ENCODE data around the gene HEXD. TPM values are rescaled to one million over a fixed set of nuclear protein-coding genes. Genes with fewer than 3 reads are reported as not detected.
A peak's percentile ranks its signal among the peaks of the same experiment; 100 is the strongest.

Gene HEXD
- total RNA-seq, 1 experiment from 2014 or later = 30.0 TPM

DNA sequence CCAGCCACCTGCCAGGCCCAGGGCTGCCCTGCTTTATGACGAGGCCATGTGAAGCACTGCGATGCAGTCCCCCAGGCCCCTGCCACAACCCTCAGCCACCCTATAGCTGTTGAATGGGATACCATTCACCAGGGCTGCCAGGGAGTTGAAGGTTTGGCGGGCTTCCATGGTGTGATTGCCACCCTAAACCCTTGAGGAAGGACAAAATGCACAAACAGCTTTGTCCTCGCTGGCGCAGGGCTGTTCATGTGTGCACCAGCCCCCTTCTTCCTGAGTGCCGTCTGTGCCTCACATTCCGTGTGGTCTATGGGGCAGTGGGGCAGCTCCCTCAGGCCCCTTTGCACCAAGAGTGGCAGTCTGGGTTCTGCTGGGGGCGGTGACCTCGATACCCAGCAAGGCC is 65.7 kb downstream of the HEXD start:
- Histone ChIP-seq H3K9me3 (ENCODE audit: insufficient read depth, low read depth) (no peaks in the 10 kb centered on the region), H3K79me2 (ENCODE audit: low read depth) (no peaks in the 10 kb centered on the region), H3K27ac (no peak overlapping the region), H3K27me3 (ENCODE audit: insufficient read depth, low read depth) (no peaks in the 10 kb centered on the region), H3K4me3 (no peak overlapping the region), H3K9me2 (ENCODE audit: insufficient read depth) (no peaks in the 10 kb centered on the region), H3K4me2 (no peak overlapping the region), H3F3A (ENCODE audit: insufficient read depth, low read depth) (no peaks in the 10 kb centered on the region), H3K36me3 (ENCODE audit: low read depth) (no peaks in the 10 kb centered on the region), H4K20me1 (ENCODE audit: insufficient read depth) (no peaks in the 10 kb centered on the region), H3K4me1 (replicated peaks; ENCODE audit: insufficient read depth) (no peaks in the 10 kb centered on the region), H2AFZ (no peak overlapping the region)
- no peak for DNase-seq
- no TSS peak for BruUV-seq (replicated peaks)
- intact Hi-C loops (cut with micrococcal nuclease; ENCODE audit: unreplicated experiment) = no loop called here
- CTCF ChIA-PET = no interaction called here
- POLR2A ChIA-PET (ENCODE audit: unreplicated experiment) = no interaction called here
- no peak for TF ChIP-seq EZH2 (IDR thresholded peaks at IDR 0.05; ENCODE audit: low read depth)

DNA sequence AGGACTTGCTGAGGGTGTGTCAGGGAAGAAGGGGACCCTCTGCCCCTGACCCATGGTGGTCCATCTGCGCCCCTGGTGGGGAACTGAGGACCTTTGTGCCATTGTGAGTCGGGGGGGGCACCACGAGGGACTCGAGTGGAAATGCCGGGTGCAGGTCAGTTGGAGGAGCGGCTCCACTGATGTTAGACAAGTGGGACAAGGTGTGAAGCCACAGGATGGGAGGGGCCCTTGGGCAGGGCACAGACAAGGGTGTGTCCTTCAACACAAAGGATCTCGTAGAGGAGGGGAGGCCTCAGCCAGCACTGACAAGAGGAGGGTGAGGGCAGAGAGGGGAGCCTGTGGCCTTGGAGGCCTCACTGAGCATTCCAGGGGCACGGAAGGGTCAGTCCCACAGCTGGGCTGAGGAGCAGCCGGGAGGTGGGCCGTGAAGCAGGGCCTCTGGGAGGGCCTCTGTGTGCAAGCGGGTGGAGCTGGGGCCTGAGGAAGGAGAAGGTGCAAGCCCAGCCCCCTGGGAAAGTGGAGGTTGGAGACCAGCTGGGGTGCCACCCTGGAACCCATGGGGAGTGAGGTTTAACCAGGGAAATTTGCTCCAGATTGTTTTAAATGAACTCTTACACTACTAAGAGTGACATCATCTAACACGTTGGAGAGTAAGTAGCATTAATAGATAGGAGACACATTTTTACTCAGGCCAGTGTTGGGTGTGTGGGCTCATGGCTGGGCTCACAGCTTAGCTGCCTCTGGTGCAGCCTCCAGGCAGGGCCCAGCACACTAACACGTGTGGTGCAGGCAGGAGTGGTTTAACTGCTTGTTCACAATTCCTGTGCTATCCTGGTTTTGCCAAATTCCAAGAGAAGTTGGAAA is 68.3 kb downstream of the HEXD start:
- Histone ChIP-seq H3K36me3 (ENCODE audit: low read depth) (no peaks in the 10 kb centered on the region), H3K27ac (no peak overlapping the region), H3K9me3 (ENCODE audit: insufficient read depth, low read depth) (no peaks in the 10 kb centered on the region), H3K4me2 (no peak overlapping the region), H3F3A (ENCODE audit: insufficient read depth, low read depth) (no peaks in the 10 kb centered on the region), H3K4me3 (no peak overlapping the region), H2AFZ (no peak overlapping the region), H3K4me1 (replicated peaks; ENCODE audit: insufficient read depth) (no peaks in the 10 kb centered on the region), H4K20me1 (ENCODE audit: insufficient read depth) (no peaks in the 10 kb centered on the region), H3K27me3 (ENCODE audit: insufficient read depth, low read depth) (no peaks in the 10 kb centered on the region), H3K9me2 (ENCODE audit: insufficient read depth) (no peaks in the 10 kb centered on the region), H3K79me2 (ENCODE audit: low read depth) (no peaks in the 10 kb centered on the region)
- TF ChIP-seq, protein P1, sequence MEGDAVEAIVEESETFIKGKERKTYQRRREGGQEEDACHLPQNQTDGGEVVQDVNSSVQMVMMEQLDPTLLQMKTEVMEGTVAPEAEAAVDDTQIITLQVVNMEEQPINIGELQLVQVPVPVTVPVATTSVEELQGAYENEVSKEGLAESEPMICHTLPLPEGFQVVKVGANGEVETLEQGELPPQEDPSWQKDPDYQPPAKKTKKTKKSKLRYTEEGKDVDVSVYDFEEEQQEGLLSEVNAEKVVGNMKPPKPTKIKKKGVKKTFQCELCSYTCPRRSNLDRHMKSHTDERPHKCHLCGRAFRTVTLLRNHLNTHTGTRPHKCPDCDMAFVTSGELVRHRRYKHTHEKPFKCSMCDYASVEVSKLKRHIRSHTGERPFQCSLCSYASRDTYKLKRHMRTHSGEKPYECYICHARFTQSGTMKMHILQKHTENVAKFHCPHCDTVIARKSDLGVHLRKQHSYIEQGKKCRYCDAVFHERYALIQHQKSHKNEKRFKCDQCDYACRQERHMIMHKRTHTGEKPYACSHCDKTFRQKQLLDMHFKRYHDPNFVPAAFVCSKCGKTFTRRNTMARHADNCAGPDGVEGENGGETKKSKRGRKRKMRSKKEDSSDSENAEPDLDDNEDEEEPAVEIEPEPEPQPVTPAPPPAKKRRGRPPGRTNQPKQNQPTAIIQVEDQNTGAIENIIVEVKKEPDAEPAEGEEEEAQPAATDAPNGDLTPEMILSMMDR (conservative IDR thresholded peaks at IDR 0.05) = no peak
- TF ChIP-seq EZH2 (IDR thresholded peaks at IDR 0.05; ENCODE audit: low read depth) = no peak
- intact Hi-C loops (cut with micrococcal nuclease; ENCODE audit: unreplicated experiment) = no loop called here
- POLR2A ChIA-PET (ENCODE audit: unreplicated experiment) = interaction anchor here (0.6 kb wide), 1 partner anchor 16 kb away, joined by 4 read pairs; no protein-coding TSS in a partner anchor
- CTCF ChIA-PET = no interaction called here
- DNase-seq = peak in 1 of 2 experiments; percentile 12
- BruUV-seq (replicated peaks) = no TSS peak

DNA sequence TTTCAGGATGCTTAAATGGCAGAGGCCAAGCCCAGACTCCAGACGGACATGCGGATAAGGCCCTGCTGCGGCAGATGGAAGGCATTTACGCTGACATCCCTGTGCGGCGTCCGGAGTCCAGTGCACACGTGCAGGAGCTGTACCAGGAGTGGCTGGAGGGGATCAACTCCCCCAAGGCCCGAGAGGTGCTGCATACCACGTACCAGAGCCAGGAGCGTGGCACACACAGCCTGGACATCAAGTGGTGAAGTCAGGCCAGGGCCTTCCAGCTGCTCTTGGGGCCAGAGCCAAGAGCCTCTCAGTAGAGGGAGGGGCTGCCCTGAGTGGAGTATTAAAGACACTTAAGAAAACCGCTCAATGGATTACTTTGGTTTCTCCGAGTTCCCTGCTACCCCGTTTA is 69.8 kb downstream of the HEXD start:
- Histone ChIP-seq H3K9me3 (ENCODE audit: insufficient read depth, low read depth) (no peaks in the 10 kb centered on the region), H4K20me1 (ENCODE audit: insufficient read depth) (no peaks in the 10 kb centered on the region), H3K27ac (no peak overlapping the region), H2AFZ (no peak overlapping the region), H3K4me3 (no peak overlapping the region), H3K9me2 (ENCODE audit: insufficient read depth) (no peaks in the 10 kb centered on the region), H3K4me1 (replicated peaks; ENCODE audit: insufficient read depth) (peaks cover 7% of the 10 kb centered on the region), H3K4me2 (no peak overlapping the region), H3K79me2 (ENCODE audit: low read depth) (no peaks in the 10 kb centered on the region), H3F3A (ENCODE audit: insufficient read depth, low read depth) (peaks cover 9% of the 10 kb centered on the region), H3K36me3 (ENCODE audit: low read depth) (no peaks in the 10 kb centered on the region), H3K27me3 (ENCODE audit: insufficient read depth, low read depth) (no peaks in the 10 kb centered on the region)
- POLR2A ChIA-PET (ENCODE audit: unreplicated experiment) = no interaction called here
- CTCF ChIA-PET = no interaction called here
- TF ChIP-seq, protein P1 (conservative IDR thresholded peaks at IDR 0.05) = no peak
- TF ChIP-seq EZH2 (IDR thresholded peaks at IDR 0.05; ENCODE audit: low read depth) = no peak
- no TSS peak for BruUV-seq (replicated peaks)
- intact Hi-C loops (cut with micrococcal nuclease; ENCODE audit: unreplicated experiment) = no loop called here
- DNase-seq = no peak
